Cerebellar nuclear complex (tissue), 1 donor: ENCODE data around the gene WNT9A.

Experiments used
- DNase-seq, 2 experiments: peaks; one replicate each; lab custom pipeline; 2025; lab: John Stamatoyannopoulos, UW

The WNT9A gene

DNA sequence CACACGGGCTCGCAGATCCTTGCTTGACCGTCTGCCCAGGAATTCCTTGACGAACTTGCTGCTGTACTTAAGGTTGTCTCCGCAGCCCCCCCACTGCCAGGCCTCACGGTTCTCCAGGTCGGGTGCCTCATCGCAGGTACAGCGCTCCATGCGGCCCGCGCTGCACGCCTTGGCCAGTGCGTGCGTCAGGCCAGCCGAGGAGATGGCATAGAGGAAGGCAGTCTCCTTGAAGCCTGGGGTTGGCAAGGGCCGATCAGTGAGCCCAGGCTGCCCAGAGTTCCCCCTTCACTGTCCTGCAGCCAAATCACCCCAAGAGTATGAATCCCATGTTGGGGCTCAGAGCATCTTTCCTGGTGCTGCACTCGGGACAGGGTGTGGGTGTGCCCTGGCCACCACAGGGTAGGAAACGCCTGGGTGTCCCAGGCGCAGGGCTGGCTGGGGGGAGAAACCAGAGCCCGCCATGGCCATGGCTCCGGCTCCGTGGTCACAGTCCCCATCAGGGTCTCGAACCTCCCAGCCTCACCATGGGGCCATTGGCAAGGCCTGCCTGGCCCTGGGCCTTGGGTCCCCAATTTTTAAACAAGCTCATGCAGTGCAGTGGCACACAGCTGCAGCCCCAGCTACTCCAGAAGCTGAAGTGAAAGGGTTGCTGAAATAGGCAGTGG, 23.4 kb downstream of the WNT9A start:
- DNase-seq: no peak

GRCh38 chr1:227923353-227924167, 24.2 kb downstream of the WNT9A start:
- no peak for DNase-seq

- no peak for DNase-seq
These were observed 25.0 kb downstream of the WNT9A start for GRCh38 chr1:227922501-227923352.

- DNase-seq: no peak
These were observed 26.1 kb downstream of the WNT9A start for GRCh38 chr1:227921461-227922185.

DNA sequence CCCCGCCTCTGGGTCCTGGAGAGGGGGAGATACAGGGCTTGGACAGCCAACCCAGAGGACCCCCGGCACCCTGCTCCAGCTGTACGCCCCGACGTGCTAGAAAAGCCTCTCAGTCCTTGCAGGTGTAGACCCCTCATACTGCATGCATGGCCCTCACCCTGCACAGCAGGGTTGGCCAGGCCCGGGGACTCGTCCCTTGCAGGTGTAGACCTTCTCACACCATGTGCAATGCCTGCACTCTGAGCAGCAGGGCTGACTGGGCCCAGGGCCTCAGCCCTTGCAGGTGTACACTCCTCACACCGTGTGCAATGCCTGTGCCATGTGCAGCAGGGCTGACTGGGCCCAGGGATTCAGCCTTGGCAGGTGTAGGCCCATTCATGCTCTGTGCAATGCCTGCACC, 26.8 kb downstream of the WNT9A start:
- DNase-seq: no peak

GRCh38 chr1:227920426-227920825, 27.3 kb downstream of the WNT9A start:
- DNase-seq: no peak

DNA sequence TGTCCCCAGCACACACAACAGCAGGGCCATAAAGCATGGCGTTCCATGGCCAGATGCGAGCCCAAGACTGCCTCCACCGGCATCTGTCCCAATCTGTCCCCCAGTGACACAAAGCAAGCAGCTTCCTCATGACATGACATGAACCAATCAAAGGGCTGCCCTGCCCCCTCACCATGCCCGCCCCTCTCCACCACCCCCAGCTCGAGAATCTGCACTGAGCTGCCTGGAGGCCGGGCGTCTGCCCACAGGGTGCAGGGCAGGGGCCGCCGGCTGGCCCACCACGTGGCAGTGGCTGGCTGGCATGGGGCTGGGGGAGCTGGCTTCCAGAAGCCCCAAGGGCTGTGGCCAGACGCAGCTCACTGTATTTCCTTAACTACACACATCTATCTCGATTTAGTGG, 27.8 kb downstream of the WNT9A start:
- DNase-seq: no peak

DNA sequence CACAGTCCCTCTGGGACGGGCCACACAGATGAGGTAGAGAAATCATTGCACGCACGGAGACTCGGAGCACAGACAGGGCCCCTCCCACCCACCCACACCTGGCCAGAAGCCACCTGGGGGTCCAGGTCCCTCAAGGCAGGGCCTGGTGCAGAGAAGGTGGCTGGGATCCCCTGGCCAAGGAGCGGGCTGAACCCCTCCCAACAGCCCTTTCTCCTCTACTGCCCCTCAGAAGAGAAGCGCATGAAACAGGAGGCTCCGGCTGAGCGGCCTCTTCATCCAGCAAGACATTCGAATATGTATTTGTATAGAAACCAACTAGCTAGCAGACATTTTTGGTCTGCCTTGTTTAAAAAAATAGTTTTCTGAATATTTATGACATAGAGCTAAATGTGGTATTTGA, 29.0 kb downstream of the WNT9A start:
- no peak for DNase-seq

GRCh38 chr1:227918083-227918700, 29.5 kb downstream of the WNT9A start:
- no peak for DNase-seq

DNA sequence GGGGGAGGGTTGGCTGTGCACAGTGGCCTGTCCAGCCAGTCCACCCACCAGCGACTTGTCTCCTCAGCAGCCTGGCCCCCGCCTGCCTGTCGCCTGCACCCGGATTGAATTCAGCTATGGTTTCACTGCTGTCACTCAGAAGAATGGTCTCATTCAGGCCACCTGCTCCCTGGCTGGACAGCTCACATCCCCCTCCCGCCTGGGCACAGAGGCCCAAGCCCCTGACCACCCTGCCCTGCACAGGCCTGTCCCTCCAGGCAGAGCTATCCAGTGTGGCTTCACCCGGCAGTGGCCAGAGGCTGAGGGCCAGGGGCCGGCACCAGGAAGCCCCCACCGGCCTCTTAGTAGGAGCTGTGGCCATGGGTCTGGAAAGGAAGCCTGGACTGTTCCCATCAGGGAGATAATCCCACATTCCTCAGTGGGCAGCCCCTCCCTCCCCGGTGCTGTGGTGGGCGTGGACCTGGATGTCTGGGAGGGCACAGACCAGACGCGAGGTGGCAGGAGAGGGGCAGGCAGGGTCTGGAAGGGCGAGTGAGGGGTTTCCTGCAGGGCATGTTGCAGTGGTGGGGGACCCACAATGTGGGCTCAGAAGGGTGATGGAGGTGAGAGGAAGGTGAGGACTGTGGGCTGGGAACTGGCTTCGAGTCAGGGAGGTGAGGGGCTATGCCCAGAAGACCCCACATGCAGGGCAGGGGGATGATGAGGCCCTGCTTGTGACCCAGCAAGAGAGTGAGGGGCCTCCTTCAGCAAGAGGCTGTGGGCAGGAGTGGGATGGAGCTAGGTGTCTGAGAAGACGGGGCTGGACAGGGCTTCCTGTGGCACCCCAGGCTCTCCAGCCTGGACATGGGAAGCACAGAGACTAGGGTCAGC, 30.4 kb downstream of the WNT9A start:
- no peak for DNase-seq

DNA sequence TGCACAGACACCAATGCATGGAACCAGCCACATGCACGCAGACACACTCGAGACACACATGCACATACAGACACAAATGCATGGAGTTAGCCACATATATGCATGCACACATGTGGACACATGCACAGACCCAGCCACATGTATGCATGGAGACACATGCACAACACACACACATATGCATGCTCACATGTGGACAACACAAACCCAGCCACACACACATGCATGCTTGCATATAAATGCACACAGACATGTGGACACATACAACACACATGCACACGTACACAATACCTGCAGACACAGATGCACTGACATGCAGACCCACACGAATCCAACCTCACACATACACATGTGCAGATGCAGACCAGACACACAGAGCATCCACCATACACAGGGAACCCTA, 31.1 kb downstream of the WNT9A start:
- no peak for DNase-seq

DNA sequence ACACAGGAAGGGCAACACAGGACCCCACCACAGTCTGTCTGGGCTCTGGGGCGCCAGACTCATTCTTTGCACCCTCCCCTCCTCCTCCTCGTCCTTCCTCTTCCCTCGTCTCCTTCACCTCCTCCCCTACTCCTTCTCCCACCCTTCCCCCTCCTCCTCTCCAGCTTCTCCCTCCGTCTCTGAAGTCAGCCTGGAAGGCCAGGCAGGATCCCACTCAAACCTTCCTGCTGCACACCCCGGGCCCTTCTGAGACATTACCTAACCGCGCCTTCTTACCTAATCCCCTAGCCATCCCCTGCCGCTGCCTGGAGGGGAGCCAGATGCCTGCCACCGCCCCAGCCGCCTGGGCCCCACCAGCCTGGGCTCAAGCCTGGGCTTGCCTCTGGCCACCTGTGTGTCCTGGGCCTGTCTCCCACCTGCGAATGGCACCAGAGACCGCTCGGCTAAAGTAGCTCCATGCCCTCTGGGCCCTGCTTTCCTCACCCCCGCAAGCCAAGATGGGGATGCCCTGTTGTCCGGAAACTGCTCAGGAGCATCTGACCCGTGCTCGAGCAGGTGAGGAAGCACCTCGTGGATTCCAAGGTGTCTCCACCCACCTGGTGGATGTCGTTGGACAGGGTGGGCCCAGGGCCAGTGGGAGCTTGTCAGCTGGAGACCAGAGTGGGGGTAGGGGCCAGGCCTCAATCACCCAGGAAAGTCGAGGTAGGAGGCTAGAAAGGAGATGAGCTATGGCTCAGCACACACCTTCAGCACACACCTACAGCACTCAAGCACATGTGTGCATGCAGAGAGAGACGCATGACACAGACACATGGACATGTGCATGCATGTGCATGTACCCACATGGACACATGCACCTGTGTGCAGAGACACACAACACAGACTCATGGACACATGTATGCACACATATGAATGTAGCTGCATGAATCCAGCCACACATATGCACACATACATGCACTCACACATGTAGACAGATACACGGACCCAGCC, 31.9 kb downstream of the WNT9A start:
- no peak for DNase-seq

- no peak for DNase-seq
These were observed 32.8 kb downstream of the WNT9A start for GRCh38 chr1:227914801-227915563.

GRCh38 chr1:227913764-227914721, 33.7 kb downstream of the WNT9A start:
- no peak for DNase-seq

DNA sequence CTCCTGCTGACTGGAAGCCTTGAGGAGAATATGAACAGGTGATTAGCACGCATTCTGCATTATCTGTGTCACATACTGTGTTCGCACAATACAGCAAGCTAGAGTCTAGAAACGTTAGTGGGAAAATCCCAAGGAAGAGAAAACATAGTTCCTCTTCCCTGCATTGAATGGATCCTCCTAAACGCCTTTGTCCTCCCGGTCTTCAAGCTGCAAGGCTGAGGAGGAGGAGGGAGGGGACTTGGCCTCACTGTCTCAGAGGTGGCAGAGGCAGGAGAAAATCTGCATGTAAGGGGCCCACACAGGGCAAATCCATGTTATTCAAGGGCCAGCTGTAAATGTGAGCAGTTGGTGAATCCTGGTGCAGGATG, 34.4 kb downstream of the WNT9A start:
- no peak for DNase-seq

DNA sequence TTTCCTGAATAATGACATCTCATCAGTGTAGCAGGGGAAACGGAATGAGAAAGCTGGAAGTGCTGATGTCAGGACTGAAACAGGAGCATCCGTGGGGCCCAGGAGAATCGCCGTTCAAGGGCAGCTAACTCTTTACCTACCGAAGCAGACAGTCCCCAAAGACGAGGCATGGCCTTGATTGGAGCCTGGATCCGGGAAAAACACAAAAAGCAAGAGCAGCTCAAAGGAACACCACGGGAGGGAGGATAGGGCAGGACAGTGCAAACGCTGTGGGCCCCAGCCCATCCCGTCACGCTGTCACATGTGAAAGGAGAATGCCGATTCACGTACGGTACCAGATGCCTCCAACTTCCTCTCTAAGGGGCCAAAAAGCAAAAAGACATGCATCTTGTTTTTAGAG, 34.9 kb downstream of the WNT9A start:
- no peak for DNase-seq

DNA sequence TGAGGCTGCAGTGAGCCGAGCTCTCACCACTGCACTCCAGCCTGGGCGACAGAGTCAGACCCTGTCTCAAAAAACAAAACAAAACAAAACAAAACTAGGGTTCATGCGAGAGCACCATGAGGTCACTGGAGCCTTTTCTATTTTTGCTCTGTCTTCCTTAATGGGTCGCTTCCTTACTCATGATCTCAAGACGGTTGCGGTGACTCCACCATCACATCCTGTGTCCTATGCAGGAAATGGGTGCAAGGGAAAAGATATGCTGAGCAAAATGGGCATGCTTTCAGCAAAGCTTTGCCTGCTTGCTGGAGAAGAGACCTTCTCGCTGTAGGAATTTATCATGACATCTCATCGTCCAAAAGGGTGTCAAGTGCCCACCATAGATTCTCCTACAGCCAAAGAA, 36.4 kb downstream of the WNT9A start:
- no peak for DNase-seq
